ENCODE measurements around the gene PPFIBP2. TPM values are rescaled to one million over a fixed set of nuclear protein-coding genes. Genes with fewer than 3 reads are reported as not detected.

PPFIBP2 gene
- total and polyA plus RNA-seq, 10 of the 15 experiments (the other 5 are each of a cell fraction or from before 2014, with no cell fraction given): 17.3 to 56.3 (median 39.2) TPM

DNA sequence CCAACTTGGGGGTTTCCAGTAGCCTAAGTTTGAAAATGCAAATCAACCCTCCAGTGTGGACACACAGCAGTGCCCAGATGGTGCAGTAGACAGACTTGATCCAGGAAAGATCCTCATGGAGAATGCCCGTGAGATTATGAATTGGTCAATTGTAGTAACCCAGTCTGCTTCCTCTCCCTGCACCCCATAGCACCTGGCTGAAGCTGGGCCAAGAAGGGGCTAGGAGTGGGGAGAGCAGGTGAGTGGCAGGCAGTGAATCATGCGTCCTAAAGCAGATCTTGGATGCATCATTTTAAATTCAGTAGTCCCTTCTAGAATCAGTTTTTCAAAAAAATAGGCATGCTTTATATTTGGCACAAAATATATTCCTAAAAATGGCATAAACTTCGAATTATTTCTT, 107.3 kb downstream of the PPFIBP2 start:
- ChIA-PET RAD21 (ENCODE audit: unreplicated experiment) (no interaction called here), SMC1A (ENCODE audit: uncharacterized antibody, unreplicated experiment) (interaction anchor here (0.7 kb wide), 1 partner anchor 10 kb away, joined by 3 read pairs; no protein-coding TSS in a partner anchor), POLR2A (no interaction called here), CTCF (no interaction called here)
- no peak for TF ChIP-seq MYC (IDR thresholded peaks at IDR 0.05; ENCODE audit: insufficient read depth, insufficient read length, insufficient replicate concordance, low read length, severe bottlenecking)
- no peak for TF ChIP-seq POLR2A (IDR thresholded peaks at IDR 0.05; ENCODE audit: low read depth, low read length)
- TF ChIP-seq, protein P1, sequence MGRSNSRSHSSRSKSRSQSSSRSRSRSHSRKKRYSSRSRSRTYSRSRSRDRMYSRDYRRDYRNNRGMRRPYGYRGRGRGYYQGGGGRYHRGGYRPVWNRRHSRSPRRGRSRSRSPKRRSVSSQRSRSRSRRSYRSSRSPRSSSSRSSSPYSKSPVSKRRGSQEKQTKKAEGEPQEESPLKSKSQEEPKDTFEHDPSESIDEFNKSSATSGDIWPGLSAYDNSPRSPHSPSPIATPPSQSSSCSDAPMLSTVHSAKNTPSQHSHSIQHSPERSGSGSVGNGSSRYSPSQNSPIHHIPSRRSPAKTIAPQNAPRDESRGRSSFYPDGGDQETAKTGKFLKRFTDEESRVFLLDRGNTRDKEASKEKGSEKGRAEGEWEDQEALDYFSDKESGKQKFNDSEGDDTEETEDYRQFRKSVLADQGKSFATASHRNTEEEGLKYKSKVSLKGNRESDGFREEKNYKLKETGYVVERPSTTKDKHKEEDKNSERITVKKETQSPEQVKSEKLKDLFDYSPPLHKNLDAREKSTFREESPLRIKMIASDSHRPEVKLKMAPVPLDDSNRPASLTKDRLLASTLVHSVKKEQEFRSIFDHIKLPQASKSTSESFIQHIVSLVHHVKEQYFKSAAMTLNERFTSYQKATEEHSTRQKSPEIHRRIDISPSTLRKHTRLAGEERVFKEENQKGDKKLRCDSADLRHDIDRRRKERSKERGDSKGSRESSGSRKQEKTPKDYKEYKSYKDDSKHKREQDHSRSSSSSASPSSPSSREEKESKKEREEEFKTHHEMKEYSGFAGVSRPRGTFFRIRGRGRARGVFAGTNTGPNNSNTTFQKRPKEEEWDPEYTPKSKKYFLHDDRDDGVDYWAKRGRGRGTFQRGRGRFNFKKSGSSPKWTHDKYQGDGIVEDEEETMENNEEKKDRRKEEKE (IDR thresholded peaks at IDR 0.05): no peak
- no peak for TF ChIP-seq SMAD1 (IDR thresholded peaks at IDR 0.05; ENCODE audit: low read depth, partially characterized antibody)
- TF ChIP-seq, protein P2, sequence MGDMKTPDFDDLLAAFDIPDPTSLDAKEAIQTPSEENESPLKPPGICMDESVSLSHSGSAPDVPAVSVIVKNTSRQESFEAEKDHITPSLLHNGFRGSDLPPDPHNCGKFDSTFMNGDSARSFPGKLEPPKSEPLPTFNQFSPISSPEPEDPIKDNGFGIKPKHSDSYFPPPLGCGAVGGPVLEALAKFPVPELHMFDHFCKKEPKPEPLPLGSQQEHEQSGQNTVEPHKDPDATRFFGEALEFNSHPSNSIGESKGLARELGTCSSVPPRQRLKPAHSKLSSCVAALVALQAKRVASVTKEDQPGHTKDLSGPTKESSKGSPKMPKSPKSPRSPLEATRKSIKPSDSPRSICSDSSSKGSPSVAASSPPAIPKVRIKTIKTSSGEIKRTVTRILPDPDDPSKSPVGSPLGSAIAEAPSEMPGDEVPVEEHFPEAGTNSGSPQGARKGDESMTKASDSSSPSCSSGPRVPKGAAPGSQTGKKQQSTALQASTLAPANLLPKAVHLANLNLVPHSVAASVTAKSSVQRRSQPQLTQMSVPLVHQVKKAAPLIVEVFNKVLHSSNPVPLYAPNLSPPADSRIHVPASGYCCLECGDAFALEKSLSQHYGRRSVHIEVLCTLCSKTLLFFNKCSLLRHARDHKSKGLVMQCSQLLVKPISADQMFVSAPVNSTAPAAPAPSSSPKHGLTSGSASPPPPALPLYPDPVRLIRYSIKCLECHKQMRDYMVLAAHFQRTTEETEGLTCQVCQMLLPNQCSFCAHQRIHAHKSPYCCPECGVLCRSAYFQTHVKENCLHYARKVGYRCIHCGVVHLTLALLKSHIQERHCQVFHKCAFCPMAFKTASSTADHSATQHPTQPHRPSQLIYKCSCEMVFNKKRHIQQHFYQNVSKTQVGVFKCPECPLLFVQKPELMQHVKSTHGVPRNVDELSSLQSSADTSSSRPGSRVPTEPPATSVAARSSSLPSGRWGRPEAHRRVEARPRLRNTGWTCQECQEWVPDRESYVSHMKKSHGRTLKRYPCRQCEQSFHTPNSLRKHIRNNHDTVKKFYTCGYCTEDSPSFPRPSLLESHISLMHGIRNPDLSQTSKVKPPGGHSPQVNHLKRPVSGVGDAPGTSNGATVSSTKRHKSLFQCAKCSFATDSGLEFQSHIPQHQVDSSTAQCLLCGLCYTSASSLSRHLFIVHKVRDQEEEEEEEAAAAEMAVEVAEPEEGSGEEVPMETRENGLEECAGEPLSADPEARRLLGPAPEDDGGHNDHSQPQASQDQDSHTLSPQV (IDR thresholded peaks at IDR 0.05): no peak
- no peak for TF ChIP-seq EGR1 (IDR thresholded peaks at IDR 0.05; ENCODE audit: borderline replicate concordance in 1 of 2, low read depth in 2 of 2, low read length in 2 of 2)
- no peak for TF ChIP-seq ZNF207 (IDR thresholded peaks at IDR 0.05; ENCODE audit: borderline replicate concordance)
- no peaks in the 10 kb centered on the region for H4K20me1 ChIP-seq (ENCODE audit: control insufficient read depth, insufficient read depth)
- no peaks in the 10 kb centered on the region for H3K79me2 ChIP-seq (ENCODE audit: control insufficient read depth, insufficient read depth, low read length)
- BruUV-seq (replicated peaks): no TSS peak
- no peaks in the 10 kb centered on the region for H3K27me3 ChIP-seq (replicated peaks in 1 of 2; ENCODE audit: control insufficient read depth in 2 of 2, insufficient read depth in 2 of 2, low read length in 1 of 2)
- H3K36me3 ChIP-seq (ENCODE audit: control insufficient read depth in 2 of 2, insufficient read depth in 2 of 2, low read length in 1 of 2): peaks cover 10 to 18% of the 10 kb centered on the region in 2 experiments; a peak in 3 of 4 replicates
- no peak overlapping the region for H2AFZ ChIP-seq (ENCODE audit: control insufficient read depth, low read depth, low read length)
- no peak overlapping the region for H3K9ac ChIP-seq (ENCODE audit: control insufficient read depth, insufficient read depth, low read length)
- intact Hi-C loops (cut with micrococcal nuclease; ENCODE audit: unreplicated experiment) (no loop called here), in situ Hi-C loops (cut with MboI) (no loop called here)
- ATAC-seq (no peak), DNase-seq (ENCODE audit: low read depth, low spot score) (no peak), FAIRE-seq (no peak)
- no peak overlapping the region for H3K4me3 ChIP-seq
- H3K27ac ChIP-seq (ENCODE audit: control insufficient read depth, insufficient read depth): no peak overlapping the region
- no peaks in the 10 kb centered on the region for H3K4me1 ChIP-seq (ENCODE audit: control insufficient read depth, insufficient read depth, low read length)
- no peaks in the 10 kb centered on the region for H3K9me3 ChIP-seq (replicated peaks; ENCODE audit: control insufficient read depth, insufficient read depth, low read length)
- H3K4me2 ChIP-seq (ENCODE audit: control insufficient read depth, insufficient read depth): no peak overlapping the region
- WGBS (ENCODE audit: insufficient coverage, insufficient replicate concordance, low lambda C conversion rate, missing lambda C conversion rate): 63% methylated on average over 3 of the region's 3 CpGs

Measured in GM12878 (cell line).